Breast epithelium (tissue), 3 donors: ENCODE data around the gene VSIG10L.

ENCODE experiments used
- CTCF ChIP-seq, 3 donors: fragments of 450-650 bp; IDR thresholded peaks; one replicate each; pipeline ENCODE4 v1.5.1; 2016 to 2017; ENCODE audit warnings: antibody characterized with exemption in 3 of 3, mild to moderate bottlenecking in 3 of 3, moderate library complexity in 3 of 3
- POLR2A ChIP-seq: fragments of 450-650 bp; IDR thresholded peaks from one replicate; pipeline ENCODE4 v1.6.1; 2016; ENCODE audit warnings: antibody characterized with exemption, mild to moderate bottlenecking, moderate library complexity
- POLR2AphosphoS5 ChIP-seq, 3 donors: sonication (generic); formaldehyde crosslinking; IDR thresholded peaks; one replicate each; pipeline ENCODE4 v1.6.1; 2017; ENCODE audit warnings: antibody characterized with exemption in 3 of 3

- no peak for TF ChIP-seq CTCF (IDR thresholded peaks at IDR 0.05)
- TF ChIP-seq POLR2A = no peak
- no peak for TF ChIP-seq POLR2AphosphoS5 (IDR thresholded peaks at IDR 0.05)
Observed at GRCh38 chr19:51337861-51338562, 3.9 kb downstream of the VSIG10L start.
